ENCODE measurements around the gene FHIT.

DNA sequence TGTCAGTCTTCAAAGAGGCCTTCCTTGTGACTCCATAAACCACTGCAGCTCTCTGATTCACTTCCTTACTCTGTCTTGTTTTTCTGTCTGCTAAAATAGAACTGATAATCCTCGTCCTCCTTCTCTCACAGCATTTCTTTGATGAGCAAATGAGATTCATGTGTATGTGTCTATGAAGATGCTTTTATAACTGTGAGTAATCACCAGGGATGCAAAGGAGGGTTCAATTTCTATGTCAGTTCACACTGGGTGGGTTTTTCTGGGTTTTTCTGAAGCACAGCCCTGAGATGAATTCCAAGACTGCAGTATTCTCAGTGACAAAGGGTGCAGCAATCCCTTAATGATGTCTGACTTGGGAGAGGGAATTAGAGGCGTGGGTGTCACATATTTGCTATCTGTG lies 1454.8 kb downstream of the FHIT start:
- TF ChIP-seq, protein P1, sequence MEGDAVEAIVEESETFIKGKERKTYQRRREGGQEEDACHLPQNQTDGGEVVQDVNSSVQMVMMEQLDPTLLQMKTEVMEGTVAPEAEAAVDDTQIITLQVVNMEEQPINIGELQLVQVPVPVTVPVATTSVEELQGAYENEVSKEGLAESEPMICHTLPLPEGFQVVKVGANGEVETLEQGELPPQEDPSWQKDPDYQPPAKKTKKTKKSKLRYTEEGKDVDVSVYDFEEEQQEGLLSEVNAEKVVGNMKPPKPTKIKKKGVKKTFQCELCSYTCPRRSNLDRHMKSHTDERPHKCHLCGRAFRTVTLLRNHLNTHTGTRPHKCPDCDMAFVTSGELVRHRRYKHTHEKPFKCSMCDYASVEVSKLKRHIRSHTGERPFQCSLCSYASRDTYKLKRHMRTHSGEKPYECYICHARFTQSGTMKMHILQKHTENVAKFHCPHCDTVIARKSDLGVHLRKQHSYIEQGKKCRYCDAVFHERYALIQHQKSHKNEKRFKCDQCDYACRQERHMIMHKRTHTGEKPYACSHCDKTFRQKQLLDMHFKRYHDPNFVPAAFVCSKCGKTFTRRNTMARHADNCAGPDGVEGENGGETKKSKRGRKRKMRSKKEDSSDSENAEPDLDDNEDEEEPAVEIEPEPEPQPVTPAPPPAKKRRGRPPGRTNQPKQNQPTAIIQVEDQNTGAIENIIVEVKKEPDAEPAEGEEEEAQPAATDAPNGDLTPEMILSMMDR (IDR thresholded peaks at IDR 0.05) = no peak
- TF ChIP-seq POLR2A (IDR thresholded peaks at IDR 0.05) = no peak
